ENCODE results near the gene RHEB. TPM values are rescaled to one million over a fixed set of nuclear protein-coding genes. Genes with fewer than 3 reads are reported as not detected.
A peak's percentile ranks its signal among the peaks of the same experiment; 100 is the strongest.
"Not testable (repeated sequence)": the region's sequence is repeated elsewhere in the genome, so short reads cannot be mapped to it uniquely, and the experiment has no call there.

RHEB gene
- total RNA-seq, 1 donor, result 98.8 TPM

- peak; percentile 65 for DNase-seq (ENCODE audit: low read depth)
- no peak for TF ChIP-seq CTCF (IDR thresholded peaks at IDR 0.05; ENCODE audit: insufficient read depth, low read length)
- H3K4me3 ChIP-seq (ENCODE audit: low read depth, low read length), result no peak overlapping the region
These were observed 18.3 kb upstream of the RHEB start for GRCh38 chr7:151537818-151538561.

- not testable (repeated sequence) for H3K4me3 ChIP-seq (ENCODE audit: low read depth, low read length); DNase-seq (ENCODE audit: low read depth)
These were observed 16.5 kb upstream of the RHEB start for GRCh38 chr7:151536178-151536577.

- no peak overlapping the region for H3K4me3 ChIP-seq (ENCODE audit: low read depth, low read length)
- DNase-seq (ENCODE audit: low read depth), result no peak
- no peak for TF ChIP-seq CTCF (IDR thresholded peaks at IDR 0.05; ENCODE audit: insufficient read depth, low read length)
These were observed 10.1 kb upstream of the RHEB start for GRCh38 chr7:151529842-151530241.

- H3K4me3 ChIP-seq (ENCODE audit: low read depth, low read length), result no peak overlapping the region
- no peak for DNase-seq (ENCODE audit: low read depth)
- TF ChIP-seq CTCF (IDR thresholded peaks at IDR 0.05; ENCODE audit: insufficient read depth, low read length), result no peak
These were observed 5.2 kb upstream of the RHEB start for GRCh38 chr7:151524845-151525244.

GRCh38 chr7:151524331-151524730 lies 4.6 kb upstream of the RHEB start:
- no peak for TF ChIP-seq CTCF (IDR thresholded peaks at IDR 0.05; ENCODE audit: insufficient read depth, low read length)
- DNase-seq (ENCODE audit: low read depth), result no peak
- no peak overlapping the region for H3K4me3 ChIP-seq (ENCODE audit: low read depth, low read length)

GRCh38 chr7:151520419-151521261 lies 945 bp upstream of the RHEB start:
- peak overlapping the region; percentile 64 for H3K4me3 ChIP-seq (ENCODE audit: low read depth, low read length)
- TF ChIP-seq CTCF (IDR thresholded peaks at IDR 0.05; ENCODE audit: insufficient read depth, low read length), result no peak
- no peak for DNase-seq (ENCODE audit: low read depth)

GRCh38 chr7:151518947-151519764 lies 539 bp downstream of the RHEB start:
- not testable (repeated sequence) for DNase-seq (ENCODE audit: low read depth)
- H3K4me3 ChIP-seq (ENCODE audit: low read depth, low read length), result peak overlapping the region; percentile 81

Data from fibroblast of the aortic adventitia (primary cell).